Daoy (cell line): ENCODE data around the gene NEDD9. TPM values are rescaled to one million over a fixed set of nuclear protein-coding genes. Genes with fewer than 3 reads are reported as not detected.

Source experiments
- DNase-seq: peaks from one replicate; pipeline ENCODE4 v3.0.0-alpha.2; 2015; ENCODE audit warnings: low read depth
- total RNA-seq: library from RNA; depleted of rRNA; stranded (reverse); fragments of >200 nt; shearing (Covaris generic); gene quantifications from 2 replicates; pipeline ENCODE4 v1.2.3, GENCODE V29; 2014

NEDD9 gene
- total RNA-seq, 1 experiment from 2014 or later, result 20.5 TPM

- DNase-seq, result no peak
Observed at GRCh38 chr6:11235062-11235461, 2.6 kb upstream of the NEDD9 start.

GRCh38 chr6:11233673-11234573 is 1.5 kb upstream of the NEDD9 start:
- DNase-seq, result no peak

- DNase-seq, result no peak
Observed at GRCh38 chr6:11232770-11233626, 530 bp upstream of the NEDD9 start.

GRCh38 chr6:11231564-11232192 is 790 bp downstream of the NEDD9 start:
- peak; percentile 85 for DNase-seq

- no peak for DNase-seq
Observed at GRCh38 chr6:11231108-11231463, 1.4 kb downstream of the NEDD9 start.

GRCh38 chr6:11230158-11231107 is 2.0 kb downstream of the NEDD9 start:
- no peak for DNase-seq

- no peak for DNase-seq
Observed at GRCh38 chr6:11229655-11230046, 2.8 kb downstream of the NEDD9 start.

GRCh38 chr6:11228935-11229654 is 3.4 kb downstream of the NEDD9 start:
- no peak for DNase-seq

GRCh38 chr6:11227698-11228097 is 4.8 kb downstream of the NEDD9 start:
- no peak for DNase-seq

GRCh38 chr6:11226005-11226404 is 6.5 kb downstream of the NEDD9 start:
- DNase-seq, result no peak

- no peak for DNase-seq
Observed at GRCh38 chr6:11224966-11225463, 7.5 kb downstream of the NEDD9 start.

GRCh38 chr6:11224252-11224965 is 8.1 kb downstream of the NEDD9 start:
- peak; percentile 69 for DNase-seq

GRCh38 chr6:11223286-11223864 is 9.1 kb downstream of the NEDD9 start:
- DNase-seq, result no peak

GRCh38 chr6:11222385-11223277 is 9.8 kb downstream of the NEDD9 start:
- no peak for DNase-seq

GRCh38 chr6:11221623-11222384 is 10.7 kb downstream of the NEDD9 start:
- no peak for DNase-seq

GRCh38 chr6:11219400-11219834 is 13.1 kb downstream of the NEDD9 start:
- DNase-seq, result no peak
